H1 (cell line): ENCODE results near the gene GUCY1A1.

Experiments
- CTCF ChIP-seq, 3 experiments: IDR thresholded peaks; 1 replicate in 2 of 3; 2 replicates in 1 of 3; pipeline versions ENCODE4 v1.5.1 to v1.6.1; 2011; ENCODE audit warnings: low read length in 3 of 3, mild to moderate bottlenecking in 3 of 3, inconsistent platforms in 2 of 3, low read depth in 1 of 3, moderate library complexity in 1 of 3; ENCODE audit not compliant: insufficient read depth in 1 of 3; ENCODE audit errors: control extremely low read depth in 1 of 3
- EP300 ChIP-seq, 2 experiments: IDR thresholded peaks; 1 replicate in 1 of 2; 2 replicates in 1 of 2; pipeline ENCODE4 v1.6.1; 2011 to 2012; ENCODE audit warnings: low read depth in 2 of 2, low read length in 2 of 2, mild to moderate bottlenecking in 2 of 2, borderline replicate concordance in 1 of 2, inconsistent platforms in 1 of 2, moderate library complexity in 1 of 2
- EZH2 ChIP-seq: fragments of 200-600 bp; sonication (generic); IDR thresholded peaks from 2 replicates; pipeline ENCODE4 v1.7.1; 2012; ENCODE audit warnings: low read depth, mild to moderate bottlenecking, moderate library complexity, low read length, inconsistent platforms; ENCODE audit not compliant: severe bottlenecking
- GABPA ChIP-seq: IDR thresholded peaks from 2 replicates; pipeline ENCODE4 v1.6.1; 2011; ENCODE audit warnings: mild to moderate bottlenecking, low read length, moderate library complexity, borderline replicate concordance; ENCODE audit not compliant: insufficient read depth
- MAFK ChIP-seq: IDR thresholded peaks from 2 replicates; pipeline ENCODE4 v1.6.1; 2012; ENCODE audit warnings: low read depth, mild to moderate bottlenecking, improper control_type of control experiment, low read length
- MAX ChIP-seq: IDR thresholded peaks from 2 replicates; pipeline ENCODE4 v1.6.1; 2012; ENCODE audit warnings: inconsistent platforms
- POLR2A ChIP-seq, 2 experiments: IDR thresholded peaks; 1 replicate in 1 of 2; 2 replicates in 1 of 2; pipeline ENCODE4 v1.6.1; 2011; ENCODE audit warnings: low read depth in 2 of 2, low read length in 2 of 2, mild to moderate bottlenecking in 2 of 2; ENCODE audit errors: control extremely low read depth in 1 of 2
- RAD21 ChIP-seq, 2 experiments: IDR thresholded peaks in 1 of 2; conservative IDR thresholded peaks in 1 of 2; 2 replicates each; pipeline ENCODE4 v1.6.1; 2011; ENCODE audit warnings: low read depth in 2 of 2, low read length in 2 of 2, improper control_type of control experiment in 1 of 2, inconsistent platforms in 1 of 2, mild to moderate bottlenecking in 1 of 2, moderate library complexity in 1 of 2
- SIX5 ChIP-seq: IDR thresholded peaks from 2 replicates; pipeline ENCODE4 v1.6.1; 2011; ENCODE audit warnings: mild to moderate bottlenecking, low read depth, low read length

GRCh38 chr4:155773196-155773800 lies 106.7 kb downstream of the GUCY1A1 start:
- TF ChIP-seq CTCF (IDR thresholded peaks at IDR 0.05; ENCODE audit: control extremely low read depth in 1 of 3, insufficient read depth in 1 of 3, low read depth in 1 of 3, low read length in 3 of 3) (no peak), RAD21 (IDR thresholded peaks at IDR 0.05 in 1 of 2, conservative IDR thresholded peaks at IDR 0.05 in 1 of 2; ENCODE audit: low read depth in 2 of 2, low read length in 2 of 2) (no peak), SIX5 (no peak), MAFK (no peak), MAX (no peak), GABPA (no peak), EP300 (IDR thresholded peaks at IDR 0.05; ENCODE audit: borderline replicate concordance in 1 of 2, low read depth in 2 of 2, low read length in 2 of 2) (no peak), POLR2A (IDR thresholded peaks at IDR 0.05; ENCODE audit: control extremely low read depth in 1 of 2, low read depth in 2 of 2, low read length in 2 of 2) (no peak), EZH2 (no peak)
